GM11168 (cell line): ENCODE data around the gene SCFD2.
"Not testable (repeated sequence)": the region's sequence is repeated elsewhere in the genome, so short reads cannot be mapped to it uniquely, and the experiment has no call there.

ENCODE experiments used
- in situ Hi-C: fragments of 300-500 bp; cut with MboI; formaldehyde crosslinking; loops from one replicate; pipeline ENCODE4 v1.12.0; 2022; ENCODE audit warnings: low sequenced_read_pairs; ENCODE audit not compliant: unreplicated experiment

Gene SCFD2

GRCh38 chr4:53365486-53366300, at the start of gene SCFD2:
Gene SCFD2, minus strand, starts transcription at chr4:53366061.
- in situ Hi-C loops, result no loop called here

GRCh38 chr4:53409479-53409878, 43.6 kb upstream of the SCFD2 start:
- in situ Hi-C loops, result not testable (repeated sequence)

GRCh38 chr4:53380221-53380620, 14.4 kb upstream of the SCFD2 start:
- in situ Hi-C loops, result no loop called here

- in situ Hi-C loops, result no loop called here
These were observed 12.3 kb upstream of the SCFD2 start for GRCh38 chr4:53378171-53378482.

GRCh38 chr4:53377319-53378170, 11.7 kb upstream of the SCFD2 start, which contains the start of gene FIP1L1:
Gene FIP1L1, plus strand, starts transcription at chr4:53377641. Its CDS starts 198 bp downstream, at chr4:53377839.
- in situ Hi-C loops, result no loop called here

- in situ Hi-C loops, result no loop called here
These were observed 11.0 kb upstream of the SCFD2 start for GRCh38 chr4:53376900-53377299.

GRCh38 chr4:53374777-53375258, 9.0 kb upstream of the SCFD2 start:
- in situ Hi-C loops, result no loop called here

GRCh38 chr4:53371843-53372521, 6.1 kb upstream of the SCFD2 start:
- in situ Hi-C loops, result no loop called here

- in situ Hi-C loops, result no loop called here
These were observed 5.2 kb upstream of the SCFD2 start for GRCh38 chr4:53371049-53371448.

GRCh38 chr4:53367721-53368120, 1.9 kb upstream of the SCFD2 start:
- in situ Hi-C loops, result no loop called here

GRCh38 chr4:53366301-53366716, 448 bp upstream of the SCFD2 start:
- in situ Hi-C loops, result no loop called here

- in situ Hi-C loops, result no loop called here
These were observed 758 bp downstream of the SCFD2 start for GRCh38 chr4:53365121-53365485.

- in situ Hi-C loops, result no loop called here
These were observed 1.2 kb downstream of the SCFD2 start for GRCh38 chr4:53364624-53365023.

- in situ Hi-C loops, result no loop called here
These were observed 3.8 kb downstream of the SCFD2 start for GRCh38 chr4:53362093-53362492.

GRCh38 chr4:53361451-53361850, 4.4 kb downstream of the SCFD2 start:
- in situ Hi-C loops, result no loop called here

- in situ Hi-C loops, result no loop called here
These were observed 9.8 kb downstream of the SCFD2 start for GRCh38 chr4:53355930-53356521.

- in situ Hi-C loops, result no loop called here
These were observed 11.7 kb downstream of the SCFD2 start for GRCh38 chr4:53354012-53354722.

- in situ Hi-C loops, result no loop called here
These were observed 16.8 kb downstream of the SCFD2 start for GRCh38 chr4:53349091-53349491.

GRCh38 chr4:53348046-53348445, 17.8 kb downstream of the SCFD2 start:
- in situ Hi-C loops, result no loop called here
